ENCODE measurements around the gene USP9Y.
"Not testable (repeated sequence)": the region's sequence is repeated elsewhere in the genome, so short reads cannot be mapped to it uniquely, and the experiment has no call there.

Gene USP9Y, protein sequence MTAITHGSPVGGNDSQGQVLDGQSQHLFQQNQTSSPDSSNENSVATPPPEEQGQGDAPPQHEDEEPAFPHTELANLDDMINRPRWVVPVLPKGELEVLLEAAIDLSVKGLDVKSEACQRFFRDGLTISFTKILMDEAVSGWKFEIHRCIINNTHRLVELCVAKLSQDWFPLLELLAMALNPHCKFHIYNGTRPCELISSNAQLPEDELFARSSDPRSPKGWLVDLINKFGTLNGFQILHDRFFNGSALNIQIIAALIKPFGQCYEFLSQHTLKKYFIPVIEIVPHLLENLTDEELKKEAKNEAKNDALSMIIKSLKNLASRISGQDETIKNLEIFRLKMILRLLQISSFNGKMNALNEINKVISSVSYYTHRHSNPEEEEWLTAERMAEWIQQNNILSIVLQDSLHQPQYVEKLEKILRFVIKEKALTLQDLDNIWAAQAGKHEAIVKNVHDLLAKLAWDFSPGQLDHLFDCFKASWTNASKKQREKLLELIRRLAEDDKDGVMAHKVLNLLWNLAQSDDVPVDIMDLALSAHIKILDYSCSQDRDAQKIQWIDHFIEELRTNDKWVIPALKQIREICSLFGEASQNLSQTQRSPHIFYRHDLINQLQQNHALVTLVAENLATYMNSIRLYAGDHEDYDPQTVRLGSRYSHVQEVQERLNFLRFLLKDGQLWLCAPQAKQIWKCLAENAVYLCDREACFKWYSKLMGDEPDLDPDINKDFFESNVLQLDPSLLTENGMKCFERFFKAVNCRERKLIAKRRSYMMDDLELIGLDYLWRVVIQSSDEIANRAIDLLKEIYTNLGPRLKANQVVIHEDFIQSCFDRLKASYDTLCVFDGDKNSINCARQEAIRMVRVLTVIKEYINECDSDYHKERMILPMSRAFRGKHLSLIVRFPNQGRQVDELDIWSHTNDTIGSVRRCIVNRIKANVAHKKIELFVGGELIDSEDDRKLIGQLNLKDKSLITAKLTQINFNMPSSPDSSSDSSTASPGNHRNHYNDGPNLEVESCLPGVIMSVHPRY (N-terminal part only)

DNA sequence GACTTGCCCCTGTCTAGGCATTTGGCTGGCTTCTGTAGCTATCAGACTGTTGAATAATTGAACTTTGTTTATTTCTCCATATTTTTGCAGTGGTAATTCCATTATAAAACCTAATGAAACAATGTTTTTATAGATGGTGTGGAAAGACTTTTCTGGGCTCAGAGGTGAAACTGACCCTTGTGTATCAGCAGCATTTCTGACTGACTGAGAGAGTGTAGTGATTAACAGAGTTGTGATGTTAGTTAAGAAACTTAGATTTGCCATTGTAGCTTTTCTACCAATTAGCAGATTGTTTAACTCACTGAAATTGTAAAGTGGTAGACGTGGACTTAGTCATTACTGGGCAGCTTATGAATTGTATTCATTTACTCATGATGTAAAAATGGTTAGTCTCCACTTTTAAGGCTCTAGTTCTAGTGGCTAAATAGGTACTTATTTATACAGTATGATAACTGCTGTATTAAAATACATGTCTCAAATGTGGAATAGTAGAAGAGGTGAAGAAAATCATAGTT, at the start of gene USP9Y:
USP9Y (plus strand) TSS at position 51 of the 515 bp plus-strand sequence. CDS start 8,217 bp downstream, outside the sequence.
- H3K4me3 ChIP-seq (ENCODE audit: low read depth, low read length) = no peak within 1 kb of the TSS
- TF ChIP-seq, protein P1, sequence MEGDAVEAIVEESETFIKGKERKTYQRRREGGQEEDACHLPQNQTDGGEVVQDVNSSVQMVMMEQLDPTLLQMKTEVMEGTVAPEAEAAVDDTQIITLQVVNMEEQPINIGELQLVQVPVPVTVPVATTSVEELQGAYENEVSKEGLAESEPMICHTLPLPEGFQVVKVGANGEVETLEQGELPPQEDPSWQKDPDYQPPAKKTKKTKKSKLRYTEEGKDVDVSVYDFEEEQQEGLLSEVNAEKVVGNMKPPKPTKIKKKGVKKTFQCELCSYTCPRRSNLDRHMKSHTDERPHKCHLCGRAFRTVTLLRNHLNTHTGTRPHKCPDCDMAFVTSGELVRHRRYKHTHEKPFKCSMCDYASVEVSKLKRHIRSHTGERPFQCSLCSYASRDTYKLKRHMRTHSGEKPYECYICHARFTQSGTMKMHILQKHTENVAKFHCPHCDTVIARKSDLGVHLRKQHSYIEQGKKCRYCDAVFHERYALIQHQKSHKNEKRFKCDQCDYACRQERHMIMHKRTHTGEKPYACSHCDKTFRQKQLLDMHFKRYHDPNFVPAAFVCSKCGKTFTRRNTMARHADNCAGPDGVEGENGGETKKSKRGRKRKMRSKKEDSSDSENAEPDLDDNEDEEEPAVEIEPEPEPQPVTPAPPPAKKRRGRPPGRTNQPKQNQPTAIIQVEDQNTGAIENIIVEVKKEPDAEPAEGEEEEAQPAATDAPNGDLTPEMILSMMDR (IDR thresholded peaks at IDR 0.05; ENCODE audit: borderline replicate concordance, insufficient read depth, low read depth, low read length) = no peak

DNA sequence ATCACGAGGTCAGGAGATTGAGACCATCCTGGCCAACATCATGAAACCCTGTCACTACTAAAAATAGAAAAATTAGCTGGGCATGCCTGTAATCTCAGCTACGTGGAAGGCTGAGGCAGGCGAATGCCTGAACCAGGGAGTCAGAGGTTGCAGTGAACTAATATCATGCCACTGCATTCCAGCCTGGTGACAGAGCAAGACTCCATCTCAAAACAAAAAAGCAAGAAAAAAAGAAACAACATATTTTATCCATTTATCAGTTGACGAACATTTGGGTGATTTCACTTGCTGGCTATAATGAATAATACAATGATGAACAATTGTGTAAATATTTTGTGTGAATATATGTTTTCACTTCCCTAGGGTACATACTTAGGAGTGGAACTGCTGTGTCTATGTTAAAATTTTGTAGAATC, 49.4 kb upstream of the USP9Y start:
- no peak overlapping the region for H3K4me3 ChIP-seq (ENCODE audit: low read depth, low read length)
- TF ChIP-seq, protein P1 (IDR thresholded peaks at IDR 0.05; ENCODE audit: borderline replicate concordance, insufficient read depth, low read depth, low read length) = no peak

GRCh38 chrY:12661745-12662681, 39.0 kb upstream of the USP9Y start:
- no peak overlapping the region for H3K4me3 ChIP-seq (ENCODE audit: low read depth, low read length)

GRCh38 chrY:12662745-12663591, 38.1 kb upstream of the USP9Y start:
- TF ChIP-seq, protein P1 (IDR thresholded peaks at IDR 0.05; ENCODE audit: borderline replicate concordance, insufficient read depth, low read depth, low read length) = no peak
- H3K4me3 ChIP-seq (ENCODE audit: low read depth, low read length) = no peak overlapping the region

More at GRCh38 chrY:12661745-12662681, 39.0 kb upstream of the USP9Y start:
- TF ChIP-seq, protein P1 (IDR thresholded peaks at IDR 0.05; ENCODE audit: borderline replicate concordance, insufficient read depth, low read depth, low read length) = no peak

DNA sequence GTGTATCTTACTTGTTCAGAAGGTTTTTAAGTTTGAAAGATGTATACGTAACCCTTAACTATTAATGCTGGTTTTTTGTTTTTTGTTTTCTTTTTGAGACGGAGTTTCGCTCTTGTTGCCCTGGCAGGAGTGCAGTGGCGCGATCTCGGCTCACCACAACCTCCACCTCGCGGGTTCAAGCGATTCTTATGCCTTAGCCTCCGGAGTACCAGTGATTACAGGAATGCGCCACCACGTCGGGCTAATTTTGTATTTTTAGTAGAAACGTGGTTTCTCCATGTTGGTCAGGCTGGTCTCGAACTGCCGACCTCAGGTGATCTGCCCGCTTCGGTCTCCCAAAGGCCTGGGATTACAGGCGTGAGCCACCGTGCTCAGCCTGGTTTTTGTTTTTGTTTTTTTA, 37.2 kb upstream of the USP9Y start:
- H3K4me3 ChIP-seq (ENCODE audit: low read depth, low read length) = not testable (repeated sequence)

- H3K4me3 ChIP-seq (ENCODE audit: low read depth, low read length) = no peak overlapping the region
- TF ChIP-seq, protein P1 (IDR thresholded peaks at IDR 0.05; ENCODE audit: borderline replicate concordance, insufficient read depth, low read depth, low read length) = no peak
Measured at GRCh38 chrY:12678111-12678510, 22.9 kb upstream of the USP9Y start.
